ENCODE data around the gene EEF1AKMT2. TPM values are rescaled to one million over a fixed set of nuclear protein-coding genes. Genes with fewer than 3 reads are reported as not detected.

EEF1AKMT2 gene
- polyA plus RNA-seq, 1 of the 3 experiments (the other 2 are of a cell fraction) = 14.0 TPM

- POLR2A ChIA-PET = interaction anchor here (0.8 kb wide), 1 partner anchor 26 kb away, joined by 3 read pairs; no protein-coding TSS in a partner anchor
- no peaks in the 10 kb centered on the region for H3K27me3 ChIP-seq (ENCODE audit: insufficient read depth)
- H3K4me2 ChIP-seq = no peak overlapping the region
- H3K9me2 ChIP-seq = no peaks in the 10 kb centered on the region
- H4K20me1 ChIP-seq (ENCODE audit: insufficient read depth) = peaks cover 14% of the 10 kb centered on the region; the same call in 1 of the 2 replicates
- H3K36me3 ChIP-seq (replicated peaks in 1 of 2; ENCODE audit: control insufficient read depth in 1 of 2, insufficient read depth in 2 of 2, low read length in 1 of 2) = no peaks in the 10 kb centered on the region
- H3K4me3 ChIP-seq (ENCODE audit: low read depth in 2 of 2, low read length in 1 of 2) = no peak overlapping the region
- H3F3A ChIP-seq (replicated peaks; ENCODE audit: insufficient read depth) = no peaks in the 10 kb centered on the region
- peaks cover 9 to 50% of the 10 kb centered on the region in 2 experiments; a peak in 2 of 4 replicates for H3K4me1 ChIP-seq (ENCODE audit: control insufficient read depth in 1 of 2, insufficient read depth in 2 of 2, low read depth in 1 of 2, low read length in 1 of 2)
- TF ChIP-seq POLR2AphosphoS5 (IDR thresholded peaks at IDR 0.05; ENCODE audit: low read depth, low read length) = no peak
- TF ChIP-seq YY1 (IDR thresholded peaks at IDR 0.05; ENCODE audit: low read depth) = no peak
- TF ChIP-seq ELF1 (IDR thresholded peaks at IDR 0.05) = no peak
- no peak for TF ChIP-seq NFIC (IDR thresholded peaks at IDR 0.05; ENCODE audit: borderline replicate concordance)
- TF ChIP-seq JUND (IDR thresholded peaks at IDR 0.05) = no peak
- TF ChIP-seq RXRA (IDR thresholded peaks at IDR 0.05; ENCODE audit: borderline replicate concordance, low read depth) = no peak
- TF ChIP-seq FOXM1 (IDR thresholded peaks at IDR 0.05; ENCODE audit: low read depth) = no peak
- TF ChIP-seq GABPA (IDR thresholded peaks at IDR 0.05; ENCODE audit: low read depth) = no peak
- TF ChIP-seq GATA2 (CRISPR knock-in tag; IDR thresholded peaks at IDR 0.05) = no peak
- no peak overlapping the region for H3K9ac ChIP-seq
- no peak overlapping the region for H2AFZ ChIP-seq (ENCODE audit: low read depth)
- H3K9me3 ChIP-seq = no peaks in the 10 kb centered on the region
- no peak overlapping the region; a peak in 1 of 4 replicates for H3K27ac ChIP-seq (ENCODE audit: low read depth in 2 of 2, low read length in 1 of 2)
- DNase-seq = no peak
- 96% methylated on average over 11 of the region's 16 CpGs for WGBS (ENCODE audit: low lambda C conversion rate)
- CTCF ChIA-PET = interaction anchor here (0.8 to 2.0 kb wide), 6 partner anchors 11 to 194 kb away, joined by 3 to 10 read pairs (median 4); no protein-coding TSS in a partner anchor
- peaks cover 30% of the 10 kb centered on the region; the same call in 1 of the 2 replicates for H3K79me2 ChIP-seq (ENCODE audit: insufficient read depth)
Measured at GRCh38 chr10:124734311-124735166, 57.1 kb downstream of the EEF1AKMT2 start.

DNA sequence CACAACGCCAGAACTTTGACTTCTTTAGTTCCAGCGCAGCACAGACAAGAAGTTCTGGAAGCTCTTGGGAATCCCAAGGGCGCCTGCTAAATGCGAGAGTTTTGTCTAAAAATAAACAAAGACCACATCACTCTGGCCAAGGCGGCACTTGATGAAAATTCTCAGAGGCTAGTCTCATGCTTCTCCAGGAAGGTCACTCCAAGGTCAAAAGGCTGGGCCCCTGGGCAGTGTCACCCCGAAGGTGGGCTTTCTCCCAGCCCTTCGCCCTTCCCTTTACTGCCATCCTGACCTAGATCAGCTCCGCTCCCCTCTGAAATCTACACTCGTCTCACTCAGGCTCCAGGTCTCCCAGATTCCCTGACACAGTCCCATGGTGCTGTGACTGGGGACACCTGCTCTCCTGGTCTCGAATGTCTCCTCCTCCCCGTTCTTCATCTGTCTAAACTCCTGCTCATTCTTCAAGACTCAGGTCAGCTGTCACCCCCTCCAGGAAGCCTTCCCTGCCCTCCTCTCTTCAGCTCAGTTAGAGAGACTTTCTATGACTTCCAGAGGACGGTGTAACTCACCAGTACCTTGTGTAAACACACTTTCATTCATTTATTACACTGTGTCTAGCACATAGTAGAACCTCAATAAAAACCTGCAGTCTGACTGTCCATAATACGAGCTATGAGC lies 58.0 kb downstream of the EEF1AKMT2 start:
- peak overlapping the region; percentile 15; the same call in 1 of the 2 replicates for H3K4me2 ChIP-seq

More for the DNA sequence above, 58.0 kb downstream of the EEF1AKMT2 start:
- Histone ChIP-seq H3K4me1 (ENCODE audit: control insufficient read depth in 1 of 2, insufficient read depth in 2 of 2, low read depth in 1 of 2, low read length in 1 of 2) (peaks cover 9 to 42% of the 10 kb centered on the region in 2 experiments; a peak in 2 of 4 replicates), H3K9me2 (no peaks in the 10 kb centered on the region), H3K79me2 (ENCODE audit: insufficient read depth) (peaks cover 22% of the 10 kb centered on the region; the same call in 1 of the 2 replicates), H3K27me3 (ENCODE audit: insufficient read depth) (no peaks in the 10 kb centered on the region), H3K9me3 (no peaks in the 10 kb centered on the region), H3F3A (replicated peaks; ENCODE audit: insufficient read depth) (no peaks in the 10 kb centered on the region), H4K20me1 (ENCODE audit: insufficient read depth) (peaks cover 14% of the 10 kb centered on the region; the same call in 1 of the 2 replicates), H3K9ac (no peak overlapping the region), H3K36me3 (replicated peaks in 1 of 2; ENCODE audit: control insufficient read depth in 1 of 2, insufficient read depth in 2 of 2, low read length in 1 of 2) (no peaks in the 10 kb centered on the region), H2AFZ (ENCODE audit: low read depth) (no peak overlapping the region), H3K4me3 (ENCODE audit: low read depth in 2 of 2, low read length in 1 of 2) (no peak overlapping the region), H3K27ac (ENCODE audit: low read depth in 2 of 2, low read length in 1 of 2) (no peak overlapping the region; a peak in 1 of 4 replicates)
- ChIA-PET POLR2A (interaction anchor here (0.8 kb wide), 1 partner anchor 25 kb away, joined by 3 read pairs; no protein-coding TSS in a partner anchor), CTCF (interaction anchor here (0.7 to 6.2 kb wide), 7 partner anchors 7 to 193 kb away, joined by 3 to 33 read pairs (median 4); no protein-coding TSS in a partner anchor)
- no peak for DNase-seq
- TF ChIP-seq YY1 (IDR thresholded peaks at IDR 0.05; ENCODE audit: low read depth) = no peak
- TF ChIP-seq TCF12 (IDR thresholded peaks at IDR 0.05) = no peak
- no peak for TF ChIP-seq MXI1 (IDR thresholded peaks at IDR 0.05; ENCODE audit: low read depth, low read length)
- no peak for TF ChIP-seq USF1 (IDR thresholded peaks at IDR 0.05; ENCODE audit: borderline replicate concordance, low read depth)
- TF ChIP-seq SIN3A (IDR thresholded peaks at IDR 0.05; ENCODE audit: borderline replicate concordance, low read depth, low read length) = no peak
- no peak for TF ChIP-seq POLR2AphosphoS5 (IDR thresholded peaks at IDR 0.05; ENCODE audit: low read depth, low read length)
- TF ChIP-seq TAF1 (IDR thresholded peaks at IDR 0.05; ENCODE audit: borderline replicate concordance, low read depth, low read length) = no peak
- TF ChIP-seq CHD2 (IDR thresholded peaks at IDR 0.05; ENCODE audit: low read length, partially characterized antibody) = no peak
- no peak for TF ChIP-seq ELF1 (IDR thresholded peaks at IDR 0.05)
- no peak for TF ChIP-seq RCOR1 (IDR thresholded peaks at IDR 0.05; ENCODE audit: low read length)
- no peak for TF ChIP-seq GABPA (IDR thresholded peaks at IDR 0.05; ENCODE audit: low read depth)
- TF ChIP-seq REST (IDR thresholded peaks at IDR 0.05; ENCODE audit: low read depth, low read length) = no peak
- TF ChIP-seq MAX (IDR thresholded peaks at IDR 0.05; ENCODE audit: low read depth) = no peak
- no peak for TF ChIP-seq EP300 (IDR thresholded peaks at IDR 0.05; ENCODE audit: borderline replicate concordance in 1 of 2, low read depth in 1 of 2, low read length in 1 of 2)
- no peak for TF ChIP-seq EZH2phosphoT487 (IDR thresholded peaks at IDR 0.05; ENCODE audit: borderline replicate concordance, low read depth)
- WGBS (ENCODE audit: low lambda C conversion rate) = 89% methylated on average over 12 of the region's 13 CpGs

All from SK-N-SH (cell line).